Astrocyte (in vitro differentiated cells and primary cell): Measurements from ENCODE around the gene MRPL40. TPM values are rescaled to one million over a fixed set of nuclear protein-coding genes. Genes with fewer than 3 reads are reported as not detected.

Source experiments
- DNase-seq: peaks from one replicate; pipeline ENCODE4 v3.0.0-alpha.2; 2010; ENCODE audit warnings: low read depth
- FAIRE-seq: peaks from 2 replicates; lab custom pipeline; 2011; peaks lifted over from hg19 to GRCh38; lab: Jason Lieb, UNC
- H2AFZ ChIP-seq: 2 replicates; pipeline ENCODE4 v1.6.0; 2012; ENCODE audit warnings: low read depth, low read length, inconsistent platforms
- H3K27ac ChIP-seq: 2 replicates; pipeline ENCODE4 v1.5.1; 2011; ENCODE audit warnings: low read depth, low read length, inconsistent platforms
- H3K27me3 ChIP-seq: 2 replicates; pipeline ENCODE4 v1.6.0; 2011; ENCODE audit warnings: low read length, inconsistent platforms; ENCODE audit not compliant: insufficient read depth
- H3K36me3 ChIP-seq: 2 replicates; pipeline ENCODE4 v1.5.1; 2011; ENCODE audit warnings: low read length, inconsistent platforms; ENCODE audit not compliant: insufficient read depth
- H3K4me1 ChIP-seq: 2 replicates; pipeline ENCODE4 v1.5.1; 2011; ENCODE audit warnings: low read length, inconsistent platforms; ENCODE audit not compliant: insufficient read depth
- H3K4me2 ChIP-seq: 2 replicates; pipeline ENCODE4 v1.6.0; 2012; ENCODE audit warnings: low read length, inconsistent platforms
- H3K4me3 ChIP-seq: 2 replicates; pipeline ENCODE4 v1.5.1; 2011; ENCODE audit warnings: low read depth, mild to moderate bottlenecking, low read length, inconsistent platforms; ENCODE audit not compliant: insufficient read depth
- H3K79me2 ChIP-seq: 2 replicates; pipeline ENCODE4 v1.6.0; 2012; ENCODE audit warnings: mild to moderate bottlenecking, low read length, inconsistent platforms; ENCODE audit not compliant: insufficient read depth
- H3K9ac ChIP-seq: 2 replicates; pipeline ENCODE4 v1.6.0; 2012; ENCODE audit warnings: mild to moderate bottlenecking, low read length, inconsistent platforms
- H3K9me3 ChIP-seq: 2 replicates; pipeline ENCODE4 v1.5.1; 2012; ENCODE audit warnings: low read depth, mild to moderate bottlenecking, low read length, inconsistent platforms; ENCODE audit not compliant: insufficient read depth
- H4K20me1 ChIP-seq: 2 replicates; pipeline ENCODE4 v1.6.0; 2012; ENCODE audit warnings: low read length, inconsistent platforms; ENCODE audit not compliant: insufficient read depth
- H3K27ac Mint-ChIP-seq: one replicate; pipeline ENCODE4 v1.8.0; 2021; ENCODE audit warnings: mild to moderate bottlenecking, mixed read lengths; ENCODE audit not compliant: unreplicated experiment
- H3K27me3 Mint-ChIP-seq: one replicate; pipeline ENCODE4 v1.8.0; 2021; ENCODE audit warnings: low read depth, mixed read lengths; ENCODE audit not compliant: unreplicated experiment
- H3K36me3 Mint-ChIP-seq: one replicate; pipeline ENCODE4 v1.8.0; 2021; ENCODE audit warnings: low read depth, mixed read lengths; ENCODE audit not compliant: unreplicated experiment
- H3K4me1 Mint-ChIP-seq: one replicate; pipeline ENCODE4 v1.8.0; 2021; ENCODE audit warnings: low read depth, mixed read lengths; ENCODE audit not compliant: unreplicated experiment
- H3K4me3 Mint-ChIP-seq: one replicate; pipeline ENCODE4 v1.8.0; 2021; ENCODE audit warnings: mild to moderate bottlenecking, moderate library complexity, mixed read lengths; ENCODE audit not compliant: unreplicated experiment
- H3K9me3 Mint-ChIP-seq: one replicate; pipeline ENCODE4 v1.8.0; 2021; ENCODE audit warnings: mild to moderate bottlenecking, mixed read lengths; ENCODE audit not compliant: unreplicated experiment
- CTCF ChIP-seq: IDR thresholded peaks from 2 replicates; pipeline ENCODE4 v1.5.1; 2011; ENCODE audit warnings: low read depth, mild to moderate bottlenecking, inconsistent platforms, low read length, moderate library complexity; ENCODE audit not compliant: insufficient read depth
- EZH2 ChIP-seq: IDR thresholded peaks from 2 replicates; pipeline ENCODE4 v1.6.1; 2012; ENCODE audit warnings: mild to moderate bottlenecking, low read length, inconsistent platforms; ENCODE audit not compliant: insufficient read depth
- total RNA-seq: library from RNA; stranded (reverse); gene quantifications from 2 replicates; pipeline ENCODE4 v1.2.1, GENCODE V29; 2021

Gene MRPL40
- total RNA-seq, 1 donor from 2014 or later, result 34.7 TPM

GRCh38 chr22:19395276-19395675, 37.1 kb upstream of the MRPL40 start:
- Mint-ChIP-seq H3K4me3 (no peak overlapping the region), H3K4me1 (no peaks in the 10 kb centered on the region)

DNA sequence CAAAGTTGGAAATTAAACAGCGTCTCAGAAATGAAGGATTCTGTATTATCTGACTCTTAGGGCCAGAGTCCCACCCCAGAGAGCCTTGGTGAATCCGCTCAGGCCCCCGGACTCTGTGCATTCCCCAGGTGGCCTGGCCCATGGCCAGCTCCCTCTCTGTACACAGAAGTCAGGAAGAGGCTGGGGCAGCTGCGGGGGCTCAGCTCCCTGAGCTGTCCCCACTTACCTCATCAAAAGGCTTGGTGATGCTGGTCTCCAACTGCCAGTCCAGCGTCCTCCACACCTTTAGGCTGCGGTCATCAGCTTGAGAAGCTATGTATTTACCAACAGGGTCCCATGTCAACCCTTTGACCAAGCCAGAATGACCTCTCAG, 35.8 kb upstream of the MRPL40 start:
- no peak overlapping the region for H3K9ac ChIP-seq
- DNase-seq, result no peak
- no peak overlapping the region for H2AFZ ChIP-seq
- Mint-ChIP-seq H3K9me3 (no peaks in the 10 kb centered on the region), H3K4me1 (no peaks in the 10 kb centered on the region), H3K4me3 (no peak overlapping the region), H3K27ac (no peak overlapping the region), H3K36me3 (peaks cover 24% of the 10 kb centered on the region), H3K27me3 (no peaks in the 10 kb centered on the region)
- no peaks in the 10 kb centered on the region for H3K4me1 ChIP-seq
- H3K27me3 ChIP-seq, result no peaks in the 10 kb centered on the region
- no peaks in the 10 kb centered on the region for H3K79me2 ChIP-seq
- TF ChIP-seq EZH2 (no peak), CTCF (no peak)
- FAIRE-seq, result no peak
- no peaks in the 10 kb centered on the region for H3K9me3 ChIP-seq
- no peak overlapping the region for H3K27ac ChIP-seq
- H3K4me2 ChIP-seq, result no peak overlapping the region
- no peak overlapping the region for H3K4me3 ChIP-seq
- H3K36me3 ChIP-seq, result peaks cover 30% of the 10 kb centered on the region
- H4K20me1 ChIP-seq, result peaks cover 20% of the 10 kb centered on the region

More at GRCh38 chr22:19395276-19395675, 37.1 kb upstream of the MRPL40 start:
- Histone ChIP-seq H3K27me3 (no peaks in the 10 kb centered on the region), H4K20me1 (peaks cover 9% of the 10 kb centered on the region), H3K79me2 (no peaks in the 10 kb centered on the region), H3K4me3 (no peak overlapping the region), H3K4me1 (no peaks in the 10 kb centered on the region), H3K4me2 (no peak overlapping the region), H3K9ac (no peak overlapping the region), H3K27ac (no peak overlapping the region), H2AFZ (no peak overlapping the region), H3K36me3 (peaks cover 33% of the 10 kb centered on the region), H3K9me3 (no peaks in the 10 kb centered on the region)
- no peaks in the 10 kb centered on the region for H3K9me3 Mint-ChIP-seq
- no peaks in the 10 kb centered on the region for H3K27me3 Mint-ChIP-seq
- DNase-seq, result no peak
- no peak for FAIRE-seq
- H3K27ac Mint-ChIP-seq, result no peak overlapping the region
- H3K36me3 Mint-ChIP-seq, result peaks cover 18% of the 10 kb centered on the region
- no peak for TF ChIP-seq CTCF
- TF ChIP-seq EZH2, result no peak

DNA sequence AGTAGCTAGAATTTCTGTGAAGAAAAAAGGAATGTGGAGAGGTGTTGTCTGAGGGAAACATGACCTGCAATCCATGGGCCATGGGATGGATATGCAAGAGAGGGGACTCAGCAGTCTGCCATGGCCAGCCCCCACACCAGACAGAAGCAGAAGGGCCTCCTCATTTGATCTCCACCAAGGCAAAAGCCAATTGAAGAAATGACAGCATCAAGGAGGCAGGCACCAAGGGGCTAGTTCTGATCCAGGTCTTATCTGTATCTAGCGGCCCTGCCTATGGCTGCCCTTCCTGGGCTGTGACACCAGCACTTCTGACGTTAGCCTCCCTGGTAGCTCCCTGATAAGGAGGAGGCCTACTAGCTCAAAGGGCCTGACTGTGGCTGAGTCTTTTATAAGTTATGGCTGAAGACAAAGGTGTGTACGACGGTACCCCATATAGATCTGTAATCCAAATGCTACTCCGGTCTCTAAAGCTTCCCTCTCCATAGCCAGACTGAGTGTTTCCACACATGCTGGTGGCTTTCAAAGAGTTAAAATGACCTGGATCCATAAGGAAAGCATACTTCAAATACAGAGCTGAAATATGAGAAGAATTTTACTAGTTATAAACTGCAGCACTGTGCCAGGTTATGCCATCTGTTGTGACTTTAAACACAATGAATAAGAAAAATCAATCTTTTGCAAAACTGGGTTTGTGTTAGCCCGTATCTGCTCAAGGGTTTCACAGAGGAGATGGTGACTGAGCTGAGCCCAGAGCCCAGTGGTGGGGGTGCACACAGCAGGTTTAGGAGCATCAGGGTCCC, 35.2 kb upstream of the MRPL40 start:
- no peak overlapping the region for H3K27ac ChIP-seq
- H2AFZ ChIP-seq, result no peak overlapping the region
- peaks cover 2% of the 10 kb centered on the region for H3K9me3 Mint-ChIP-seq
- FAIRE-seq, result no peak
- no peak overlapping the region for H3K4me2 ChIP-seq
- H3K36me3 Mint-ChIP-seq, result peaks cover 24% of the 10 kb centered on the region
- peaks cover 20% of the 10 kb centered on the region for H4K20me1 ChIP-seq
- no peaks in the 10 kb centered on the region for H3K27me3 ChIP-seq
- H3K79me2 ChIP-seq, result no peaks in the 10 kb centered on the region
- H3K27ac Mint-ChIP-seq, result no peak overlapping the region
- H3K4me3 ChIP-seq, result no peak overlapping the region
- H3K27me3 Mint-ChIP-seq, result no peaks in the 10 kb centered on the region
- no peaks in the 10 kb centered on the region for H3K9me3 ChIP-seq
- H3K36me3 ChIP-seq, result peaks cover 25% of the 10 kb centered on the region
- H3K4me1 ChIP-seq, result no peaks in the 10 kb centered on the region
- no peak overlapping the region for H3K4me3 Mint-ChIP-seq
- no peak for TF ChIP-seq CTCF
- no peak for TF ChIP-seq EZH2
- no peaks in the 10 kb centered on the region for H3K4me1 Mint-ChIP-seq
- no peak overlapping the region for H3K9ac ChIP-seq
- DNase-seq, result no peak
